Lower lobe of right lung (tissue), 2 donors: Measurements from ENCODE around the gene MON2. TPM values are rescaled to one million over a fixed set of nuclear protein-coding genes. Genes with fewer than 3 reads are reported as not detected.
"Not testable (repeated sequence)": the region's sequence is repeated elsewhere in the genome, so short reads cannot be mapped to it uniquely, and the experiment has no call there.

Source experiments
- ATAC-seq, 2 donors: fragments of 200-7000 bp; cut with Tn5 transposase; one replicate each; pipeline ENCODE4 v1.9.1; 2020 to 2022; ENCODE audit warnings: mild to moderate bottlenecking in 2 of 2, moderate library complexity in 2 of 2
- DNase-seq: peaks from one replicate; pipeline ENCODE4 v3.0.0-alpha.2; 2020
- H3K27ac ChIP-seq: fragments of 200-600 bp; one replicate; pipeline ENCODE4 v1.8.0; 2022
- H3K27me3 ChIP-seq: fragments of 200-600 bp; one replicate; pipeline ENCODE4 v1.8.0; 2022; ENCODE audit warnings: low read depth
- H3K36me3 ChIP-seq: fragments of 200-600 bp; one replicate; pipeline ENCODE4 v1.8.0; 2022; ENCODE audit warnings: mild to moderate bottlenecking
- H3K4me1 ChIP-seq: fragments of 200-600 bp; one replicate; pipeline ENCODE4 v1.8.0; 2022
- H3K4me3 ChIP-seq: fragments of 200-600 bp; one replicate; pipeline ENCODE4 v1.8.0; 2022; ENCODE audit warnings: mild to moderate bottlenecking
- H3K9me3 ChIP-seq: fragments of 200-600 bp; one replicate; pipeline ENCODE4 v1.8.0; 2022
- CTCF ChIP-seq: fragments of 200-600 bp; IDR thresholded peaks from one replicate; pipeline ENCODE4 v1.8.0; 2022; ENCODE audit warnings: antibody characterized with exemption, mild to moderate bottlenecking
- intact Hi-C: fragments of 100-400 bp; cut with DNase I; formaldehyde crosslinking; loops from one replicate; pipeline ENCODE4 v1.11.0; 2022
- total RNA-seq: library from RNA; stranded (reverse); fragmentation: NEBNext Ultra II Directional; extraction: Animal tissue kit (Norgen Biotek cat#: 25700); gene quantifications from one replicate; pipeline ENCODE4 v1.2.1, GENCODE V29; 2021
- donor health status: DM: no; HTN: yes; CAD: no; lungs with severe emphysema.

Gene MON2
- total RNA-seq, 1 donor from 2014 or later, result 48.6 TPM

GRCh38 chr12:62482769-62483168, 16.1 kb downstream of the MON2 start:
- Histone ChIP-seq H3K4me3 (no peak overlapping the region), H3K27me3 (no peaks in the 10 kb centered on the region), H3K27ac (no peak overlapping the region), H3K9me3 (no peaks in the 10 kb centered on the region), H3K36me3 (peaks cover 14% of the 10 kb centered on the region), H3K4me1 (no peaks in the 10 kb centered on the region)
- DNase-seq (no peak), ATAC-seq (no peak)
- TF ChIP-seq CTCF, result no peak
- intact Hi-C loops, result no loop called here

GRCh38 chr12:62484233-62484632, 17.6 kb downstream of the MON2 start:
- no peak for DNase-seq
- peaks cover 8% of the 10 kb centered on the region for H3K36me3 ChIP-seq
- H3K27ac ChIP-seq, result no peak overlapping the region
- ATAC-seq, result no peak
- no peaks in the 10 kb centered on the region for H3K4me1 ChIP-seq
- H3K4me3 ChIP-seq, result no peak overlapping the region
- TF ChIP-seq CTCF, result no peak
- no peaks in the 10 kb centered on the region for H3K9me3 ChIP-seq
- intact Hi-C loops, result no loop called here
- no peaks in the 10 kb centered on the region for H3K27me3 ChIP-seq

GRCh38 chr12:62505786-62506185, 39.2 kb downstream of the MON2 start:
- intact Hi-C loops, result no loop called here
- no peak overlapping the region for H3K27ac ChIP-seq
- H3K36me3 ChIP-seq, result peaks cover 81% of the 10 kb centered on the region
- no peak for ATAC-seq
- no peak for DNase-seq
- H3K9me3 ChIP-seq, result no peaks in the 10 kb centered on the region
- H3K27me3 ChIP-seq, result no peaks in the 10 kb centered on the region
- no peak for TF ChIP-seq CTCF
- no peaks in the 10 kb centered on the region for H3K4me1 ChIP-seq
- H3K4me3 ChIP-seq, result no peak overlapping the region

GRCh38 chr12:62512901-62513300, 46.3 kb downstream of the MON2 start:
- ATAC-seq (no peak), DNase-seq (no peak)
- Histone ChIP-seq H3K4me1 (no peaks in the 10 kb centered on the region), H3K4me3 (no peak overlapping the region), H3K27ac (no peak overlapping the region), H3K27me3 (no peaks in the 10 kb centered on the region), H3K36me3 (peaks cover 23% of the 10 kb centered on the region), H3K9me3 (no peaks in the 10 kb centered on the region)
- no peak for TF ChIP-seq CTCF
- intact Hi-C loops, result no loop called here

GRCh38 chr12:62514080-62514479, 47.5 kb downstream of the MON2 start:
- H3K4me3 ChIP-seq, H3K9me3 ChIP-seq, ATAC-seq, intact Hi-C loops, H3K27me3 ChIP-seq, DNase-seq, H3K4me1 ChIP-seq, H3K27ac ChIP-seq: not testable (repeated sequence)
- peaks cover 17% of the 10 kb centered on the region for H3K36me3 ChIP-seq

GRCh38 chr12:62516927-62517326, 50.3 kb downstream of the MON2 start:
- ATAC-seq (peak; percentile 36 to 81), DNase-seq (no peak)
- H3K4me1 ChIP-seq, result no peaks in the 10 kb centered on the region
- H3K27ac ChIP-seq, result no peak overlapping the region
- H3K9me3 ChIP-seq, result no peaks in the 10 kb centered on the region
- intact Hi-C loops, result no loop called here
- peaks cover 7% of the 10 kb centered on the region for H3K36me3 ChIP-seq
- no peak for TF ChIP-seq CTCF
- H3K4me3 ChIP-seq, result no peak overlapping the region
- H3K27me3 ChIP-seq, result no peaks in the 10 kb centered on the region
